DOHH2 (cell line): ENCODE measurements around the gene ANAPC1.
A peak's percentile ranks its signal among the peaks of the same experiment; 100 is the strongest.
"Not testable (repeated sequence)": the region's sequence is repeated elsewhere in the genome, so short reads cannot be mapped to it uniquely, and the experiment has no call there.

Experiments used
- H3F3A ChIP-seq: fragments of 200-600 bp; sonication (generic), shearing (Covaris generic); 2 replicates; pipeline ENCODE4 v1.6.0; 2016; ENCODE audit warnings: antibody characterized with exemption, mild to moderate bottlenecking; ENCODE audit not compliant: control insufficient read depth, insufficient read depth
- H3K27ac ChIP-seq: fragments of 200-600 bp; sonication (generic); 2 replicates; pipeline ENCODE4 v1.5.1; 2014; ENCODE audit warnings: low read depth, mild to moderate bottlenecking, low read length, moderate library complexity
- H3K27me3 ChIP-seq: fragments of 200-600 bp; sonication (generic); 2 replicates; pipeline ENCODE4 v1.6.1; 2014; ENCODE audit warnings: mild to moderate bottlenecking, low read length, mixed read lengths; ENCODE audit not compliant: control insufficient read depth
- H3K36me3 ChIP-seq: fragments of 200-600 bp; sonication (generic); 2 replicates; pipeline ENCODE4 v1.6.1; 2014; ENCODE audit warnings: mild to moderate bottlenecking, low read length, moderate library complexity, mixed read lengths; ENCODE audit not compliant: control insufficient read depth
- H3K4me1 ChIP-seq: fragments of 200-600 bp; sonication (generic); 2 replicates; pipeline ENCODE4 v1.6.1; 2014; ENCODE audit warnings: mild to moderate bottlenecking, low read length, mixed read lengths; ENCODE audit not compliant: control insufficient read depth
- H3K4me2 ChIP-seq: fragments of 200-600 bp; sonication (generic); 2 replicates; pipeline ENCODE4 v1.6.0; 2014; ENCODE audit warnings: mild to moderate bottlenecking, low read length, moderate library complexity
- H3K4me3 ChIP-seq: fragments of 200-600 bp; sonication (generic); 2 replicates; pipeline ENCODE4 v1.5.1; 2014; ENCODE audit warnings: mild to moderate bottlenecking, low read length, mixed read lengths
- H3K79me2 ChIP-seq: fragments of 200-600 bp; sonication (generic); 2 replicates; pipeline ENCODE4 v1.6.1; 2014; ENCODE audit warnings: mild to moderate bottlenecking, low read length, mixed read lengths; ENCODE audit not compliant: control insufficient read depth
- H3K9me2 ChIP-seq: fragments of 200-600 bp; sonication (generic); replicated peaks from 2 replicates; pipeline ENCODE4 v1.6.1; 2014; ENCODE audit warnings: mild to moderate bottlenecking, low read length, mixed read lengths; ENCODE audit not compliant: control insufficient read depth
- H3K9me3 ChIP-seq: fragments of 200-600 bp; sonication (generic); 2 replicates; pipeline ENCODE4 v1.6.1; 2014; ENCODE audit warnings: antibody characterized with exemption, low read length, mixed read lengths; ENCODE audit not compliant: control insufficient read depth, insufficient read depth
- H4K20me1 ChIP-seq: fragments of 200-600 bp; sonication (generic); 2 replicates; pipeline ENCODE4 v1.6.0; 2014; ENCODE audit warnings: low read depth, mild to moderate bottlenecking, antibody characterized with exemption, low read length, moderate library complexity; ENCODE audit not compliant: control insufficient read depth, insufficient read depth
- EZH2phosphoT487 ChIP-seq: fragments of 200-600 bp; sonication (generic); IDR thresholded peaks from 2 replicates; pipeline ENCODE4 v1.6.1; 2017; ENCODE audit warnings: borderline replicate concordance, mild to moderate bottlenecking, antibody characterized with exemption, low read length, moderate library complexity, mixed read lengths
- TF ChIP-seq, protein P1 (sequence below): fragments of 200-600 bp; sonication (generic); IDR thresholded peaks from one replicate; pipeline ENCODE4 v1.5.1; 2014; ENCODE audit warnings: antibody characterized with exemption, mild to moderate bottlenecking, low read depth, low read length; ENCODE audit not compliant: poor library complexity, severe bottlenecking

The ANAPC1 gene

DNA sequence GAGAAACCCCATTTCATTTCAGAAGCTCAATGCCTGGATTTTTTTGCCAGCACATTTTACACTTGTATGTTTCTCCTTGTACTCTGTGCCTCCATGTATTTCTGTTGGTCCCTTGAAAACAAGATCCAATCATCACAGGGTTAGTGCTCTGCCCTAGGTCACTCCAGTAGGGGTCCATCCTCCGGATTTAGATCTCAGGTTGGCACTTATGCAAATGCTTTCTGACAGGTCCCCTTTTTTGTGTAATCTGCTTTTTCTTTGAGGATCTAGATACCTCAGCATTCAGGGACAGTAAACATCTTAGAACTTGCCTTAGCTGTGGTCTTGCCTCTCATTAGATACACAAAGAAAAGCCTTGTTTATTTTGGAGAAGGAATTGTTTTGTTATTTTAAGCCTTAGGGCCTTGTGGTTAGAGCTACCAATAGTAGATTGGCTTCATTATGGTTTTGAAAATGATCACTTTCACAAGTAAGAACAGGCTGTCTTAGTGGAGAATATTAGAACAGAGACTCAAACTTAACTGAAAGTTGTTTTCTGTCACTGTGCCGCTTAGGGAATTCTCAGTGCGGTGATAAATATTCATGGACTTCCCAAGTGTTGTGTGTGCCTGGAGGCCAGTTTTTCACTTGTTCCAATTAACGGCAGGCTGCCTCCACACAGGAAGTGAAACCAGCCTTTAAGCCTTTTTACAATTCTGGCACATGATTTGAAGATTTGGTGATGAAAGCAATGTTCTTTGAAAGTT lies 22.2 kb upstream of the ANAPC1 start:
- no peaks in the 10 kb centered on the region for H4K20me1 ChIP-seq
- no peaks in the 10 kb centered on the region for H3F3A ChIP-seq
- TF ChIP-seq, protein P1, sequence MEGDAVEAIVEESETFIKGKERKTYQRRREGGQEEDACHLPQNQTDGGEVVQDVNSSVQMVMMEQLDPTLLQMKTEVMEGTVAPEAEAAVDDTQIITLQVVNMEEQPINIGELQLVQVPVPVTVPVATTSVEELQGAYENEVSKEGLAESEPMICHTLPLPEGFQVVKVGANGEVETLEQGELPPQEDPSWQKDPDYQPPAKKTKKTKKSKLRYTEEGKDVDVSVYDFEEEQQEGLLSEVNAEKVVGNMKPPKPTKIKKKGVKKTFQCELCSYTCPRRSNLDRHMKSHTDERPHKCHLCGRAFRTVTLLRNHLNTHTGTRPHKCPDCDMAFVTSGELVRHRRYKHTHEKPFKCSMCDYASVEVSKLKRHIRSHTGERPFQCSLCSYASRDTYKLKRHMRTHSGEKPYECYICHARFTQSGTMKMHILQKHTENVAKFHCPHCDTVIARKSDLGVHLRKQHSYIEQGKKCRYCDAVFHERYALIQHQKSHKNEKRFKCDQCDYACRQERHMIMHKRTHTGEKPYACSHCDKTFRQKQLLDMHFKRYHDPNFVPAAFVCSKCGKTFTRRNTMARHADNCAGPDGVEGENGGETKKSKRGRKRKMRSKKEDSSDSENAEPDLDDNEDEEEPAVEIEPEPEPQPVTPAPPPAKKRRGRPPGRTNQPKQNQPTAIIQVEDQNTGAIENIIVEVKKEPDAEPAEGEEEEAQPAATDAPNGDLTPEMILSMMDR: no peak
- TF ChIP-seq EZH2phosphoT487: no peak
- H3K27me3 ChIP-seq: peaks cover 3% of the 10 kb centered on the region; the same call in 1 of the 2 replicates
- H3K9me2 ChIP-seq: no peaks in the 10 kb centered on the region
- no peaks in the 10 kb centered on the region for H3K79me2 ChIP-seq
- H3K4me2 ChIP-seq: peak overlapping the region; percentile 32
- H3K36me3 ChIP-seq: no peaks in the 10 kb centered on the region
- H3K9me3 ChIP-seq: no peaks in the 10 kb centered on the region
- no peak overlapping the region for H3K27ac ChIP-seq
- H3K4me1 ChIP-seq: peaks cover 13% of the 10 kb centered on the region
- no peak overlapping the region; the same call in 1 of the 2 replicates for H3K4me3 ChIP-seq

DNA sequence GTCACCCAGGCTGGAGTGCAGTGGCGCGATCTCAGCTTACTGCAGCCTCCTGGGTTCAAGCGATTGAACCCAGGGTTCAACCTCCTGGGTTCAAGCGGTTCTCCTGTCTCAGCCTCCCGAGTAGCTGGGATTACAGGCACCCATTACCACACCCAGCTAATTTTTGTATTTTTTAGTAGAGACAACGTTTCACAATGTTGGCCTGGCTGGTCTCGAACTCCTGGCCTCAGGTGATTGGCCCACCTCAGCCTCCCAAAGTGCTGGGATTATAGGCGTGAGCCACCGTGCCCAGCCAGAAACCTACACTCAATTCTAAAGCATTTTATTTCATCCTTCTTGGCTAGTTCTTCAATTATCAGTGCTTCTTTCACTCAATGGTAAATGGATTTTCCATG lies 21.5 kb upstream of the ANAPC1 start:
- H3K27me3 ChIP-seq: peaks cover 10% of the 10 kb centered on the region
- H3K9me3 ChIP-seq, H3K9me2 ChIP-seq, H3K79me2 ChIP-seq, H3K27ac ChIP-seq, H3K36me3 ChIP-seq, H3K4me2 ChIP-seq, H3K4me3 ChIP-seq, H3F3A ChIP-seq, H4K20me1 ChIP-seq: not testable (repeated sequence)
- H3K4me1 ChIP-seq: peaks cover 13% of the 10 kb centered on the region

DNA sequence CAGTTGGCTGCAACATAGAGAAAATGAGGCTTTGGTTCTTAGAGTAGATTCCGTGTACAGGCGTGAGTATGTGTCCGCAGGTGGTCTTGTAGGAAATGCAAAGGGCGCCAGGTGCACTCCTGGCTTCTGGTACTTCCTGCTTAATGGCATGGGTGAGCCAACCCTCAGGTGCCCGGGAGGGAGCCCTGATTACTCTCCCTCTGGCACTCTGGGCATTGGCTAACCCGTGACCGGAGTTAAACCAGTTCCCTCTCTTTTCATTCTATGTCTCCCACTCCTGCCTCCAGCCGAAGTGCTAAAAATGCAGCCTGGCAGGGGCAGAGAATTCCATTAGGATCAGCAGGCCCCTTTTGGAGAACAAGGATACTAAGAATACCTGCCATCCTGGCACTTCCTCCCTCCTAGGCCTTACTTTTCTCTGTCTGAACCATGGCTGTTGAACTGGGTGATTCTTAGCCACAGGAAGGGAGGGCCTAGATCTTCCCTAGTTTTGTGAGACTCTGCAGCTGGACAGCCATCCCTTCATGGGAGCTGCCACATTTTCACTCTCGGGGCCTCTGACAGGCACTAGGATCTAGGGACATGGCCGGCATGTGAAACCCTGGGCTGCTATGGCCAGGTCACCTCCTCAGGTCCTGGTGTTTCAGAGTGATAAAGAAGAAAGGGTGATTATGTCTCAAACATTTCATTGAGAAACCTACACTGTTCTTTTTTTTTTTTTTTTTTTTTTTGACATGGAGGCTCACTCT lies 20.9 kb upstream of the ANAPC1 start:
- no peaks in the 10 kb centered on the region for H3K9me3 ChIP-seq
- H3K4me1 ChIP-seq: peaks cover 13% of the 10 kb centered on the region
- no peaks in the 10 kb centered on the region for H3K79me2 ChIP-seq
- peaks cover 16% of the 10 kb centered on the region for H3K27me3 ChIP-seq
- H4K20me1 ChIP-seq: no peaks in the 10 kb centered on the region
- no peak overlapping the region for H3K27ac ChIP-seq
- no peak for TF ChIP-seq EZH2phosphoT487
- TF ChIP-seq, protein P1: no peak
- H3F3A ChIP-seq: 0 out of 2 replicates have a peak, but pooled peaks cover 5% of the 10 kb centered on the region
- H3K4me3 ChIP-seq: no peak overlapping the region
- no peak overlapping the region for H3K4me2 ChIP-seq
- no peaks in the 10 kb centered on the region for H3K9me2 ChIP-seq
- H3K36me3 ChIP-seq: no peaks in the 10 kb centered on the region

DNA sequence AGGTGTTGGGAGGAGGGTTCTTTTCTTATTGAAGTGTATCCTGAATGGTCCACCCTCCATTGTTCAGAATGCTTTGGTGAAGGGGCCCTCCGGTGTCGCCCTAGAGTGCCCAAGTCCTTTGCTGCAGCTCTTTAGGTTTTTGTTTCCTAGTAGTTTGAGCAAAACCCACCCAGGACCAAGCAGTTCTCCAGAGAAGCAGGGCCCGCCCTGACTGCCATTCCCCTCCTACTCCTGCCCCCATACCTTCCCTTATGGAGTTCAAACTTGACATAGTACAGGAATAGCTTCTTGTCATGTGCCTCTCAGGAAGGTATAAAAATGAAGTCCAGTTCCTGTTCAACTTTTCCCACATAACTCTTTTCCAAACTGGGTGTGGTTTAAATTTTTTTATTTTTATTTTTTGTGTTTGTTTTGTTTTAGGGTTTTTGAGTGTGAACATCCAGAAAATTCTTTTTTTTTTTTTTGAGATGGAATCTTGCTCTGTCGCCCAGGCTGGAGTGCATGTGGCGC lies 20.0 kb upstream of the ANAPC1 start:
- 0 out of 2 replicates have a peak, but pooled peaks cover 5% of the 10 kb centered on the region for H3F3A ChIP-seq
- H3K4me3 ChIP-seq: no peak overlapping the region
- no peaks in the 10 kb centered on the region for H3K9me3 ChIP-seq
- peaks cover 15% of the 10 kb centered on the region for H3K4me1 ChIP-seq
- no peak overlapping the region for H3K4me2 ChIP-seq
- H4K20me1 ChIP-seq: no peaks in the 10 kb centered on the region
- H3K9me2 ChIP-seq: no peaks in the 10 kb centered on the region
- no peak for TF ChIP-seq EZH2phosphoT487
- TF ChIP-seq, protein P1: no peak
- H3K79me2 ChIP-seq: no peaks in the 10 kb centered on the region
- H3K27me3 ChIP-seq: peaks cover 25% of the 10 kb centered on the region
- H3K27ac ChIP-seq: no peak overlapping the region
- H3K36me3 ChIP-seq: no peaks in the 10 kb centered on the region
